GM12892 (cell line): Measurements from ENCODE around the gene LIPA.

Experiments
- POLR2A ChIP-seq: IDR thresholded peaks from 2 replicates; pipeline ENCODE4 v1.6.1; 2011; ENCODE audit warnings: low read depth, low read length, control low read depth
- POLR2AphosphoS5 ChIP-seq: IDR thresholded peaks from 2 replicates; pipeline ENCODE4 v1.6.1; 2011; ENCODE audit warnings: low read depth, low read length, control low read depth
- TAF1 ChIP-seq: IDR thresholded peaks from 2 replicates; pipeline ENCODE4 v1.6.1; 2011; ENCODE audit warnings: low read depth, mild to moderate bottlenecking, control low read depth, low read length, borderline replicate concordance

DNA sequence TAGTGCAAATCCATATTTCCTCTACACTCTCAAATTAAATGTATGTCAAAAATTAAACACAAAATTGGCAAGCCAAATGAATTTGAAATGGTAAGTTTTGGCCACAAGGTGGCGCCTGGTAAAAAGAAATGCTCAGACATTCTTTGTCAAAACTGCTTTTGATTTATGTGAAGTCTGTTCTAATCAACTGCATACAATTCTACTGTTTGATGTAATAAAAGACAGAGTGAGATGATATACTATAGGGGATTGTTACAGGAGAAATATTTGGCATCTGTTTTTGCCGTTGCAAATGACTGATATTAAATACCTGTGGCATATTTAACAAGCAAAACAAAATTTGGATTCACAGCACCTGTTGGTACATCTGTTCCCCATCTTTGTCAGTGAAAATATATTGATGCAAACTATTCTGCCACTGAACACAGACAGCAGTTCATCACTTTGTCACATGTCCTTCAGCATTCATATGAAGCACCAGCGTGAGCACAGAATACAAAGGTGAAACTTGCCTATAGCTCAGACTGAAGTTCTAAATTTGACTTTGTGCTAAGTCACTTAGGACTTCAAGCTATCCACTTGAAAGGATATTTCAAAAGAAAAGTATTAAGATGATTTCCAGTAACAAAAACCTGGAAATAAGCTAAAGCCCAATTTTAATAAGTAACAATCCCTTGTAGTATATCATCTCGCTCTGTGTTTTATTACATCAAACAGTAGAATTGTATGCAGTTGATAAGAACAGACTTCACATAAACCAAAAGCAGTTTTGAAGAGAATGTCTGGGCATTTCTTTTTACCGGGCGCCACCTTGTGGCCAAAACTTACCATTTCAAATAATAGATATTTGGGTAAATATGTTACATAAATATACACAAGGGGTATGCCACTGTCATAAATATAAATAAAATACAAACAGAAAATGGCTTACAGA, 34.3 kb downstream of the LIPA start:
- TF ChIP-seq POLR2A (no peak), POLR2AphosphoS5 (no peak), TAF1 (no peak)
